Stimulated activated CD4-positive, alpha-beta T cell treated with anti-CD3 and anti-CD28 coated beads, Interleukin-4, amount 100 ng/mL, for 48 hours (primary cell): ENCODE data around the gene MAP3K7.

Experiments
- DNase-seq, 2 donors: peaks; one replicate each; pipeline ENCODE4 v3.0.0-alpha.2; 2020; ENCODE audit warnings: low read depth in 2 of 2

MAP3K7 gene

GRCh38 chr6:90586836-90587638 is at the start of gene MAP3K7:
TSS of gene MAP3K7 (minus strand) at chr6:90587072. CDS start at chr6:90586883, 189 bp downstream.
- peak; percentile 90 to 92 for DNase-seq

DNA sequence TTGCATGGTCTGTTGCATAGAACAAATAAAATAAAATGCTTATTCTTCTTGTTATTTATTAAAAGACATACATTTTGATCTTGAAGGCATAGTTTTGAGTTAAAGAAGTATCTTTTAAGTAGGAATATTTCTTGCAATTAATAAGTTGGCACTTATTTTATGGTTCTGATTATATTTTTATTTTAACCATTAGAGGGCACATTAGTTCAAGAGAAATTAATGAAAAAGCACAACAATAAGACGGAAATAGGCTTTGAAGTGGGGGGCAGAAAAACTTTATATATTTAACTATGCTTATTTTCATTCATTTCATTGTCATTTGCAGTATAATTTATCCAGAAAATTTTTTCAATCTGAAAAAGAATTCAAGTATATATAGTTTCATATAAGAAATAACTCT is 44.2 kb upstream of the MAP3K7 start:
- no peak for DNase-seq

- no peak for DNase-seq
Measured at GRCh38 chr6:90621581-90621980, 34.7 kb upstream of the MAP3K7 start.

DNA sequence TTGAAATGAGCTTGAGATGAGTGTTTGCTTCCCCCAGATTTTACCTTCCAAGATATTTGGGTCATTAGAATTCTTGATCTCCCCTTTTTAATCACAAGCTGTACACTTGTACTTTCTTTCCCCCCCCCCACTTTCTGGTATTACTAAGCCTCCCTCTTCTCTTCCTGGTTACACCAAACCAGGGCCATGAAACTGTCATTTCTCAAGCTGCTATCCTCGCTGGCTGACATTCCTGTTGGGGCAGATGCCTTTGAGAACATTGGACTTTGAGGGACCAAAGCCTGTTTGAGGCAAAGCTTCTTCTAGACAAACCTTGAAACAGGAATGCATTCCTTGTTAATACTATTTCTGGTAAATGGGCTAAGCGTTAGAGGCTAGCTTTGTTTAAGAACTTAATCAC is 32.3 kb upstream of the MAP3K7 start:
- no peak for DNase-seq

GRCh38 chr6:90612313-90612680 is 25.4 kb upstream of the MAP3K7 start:
- no peak for DNase-seq

DNA sequence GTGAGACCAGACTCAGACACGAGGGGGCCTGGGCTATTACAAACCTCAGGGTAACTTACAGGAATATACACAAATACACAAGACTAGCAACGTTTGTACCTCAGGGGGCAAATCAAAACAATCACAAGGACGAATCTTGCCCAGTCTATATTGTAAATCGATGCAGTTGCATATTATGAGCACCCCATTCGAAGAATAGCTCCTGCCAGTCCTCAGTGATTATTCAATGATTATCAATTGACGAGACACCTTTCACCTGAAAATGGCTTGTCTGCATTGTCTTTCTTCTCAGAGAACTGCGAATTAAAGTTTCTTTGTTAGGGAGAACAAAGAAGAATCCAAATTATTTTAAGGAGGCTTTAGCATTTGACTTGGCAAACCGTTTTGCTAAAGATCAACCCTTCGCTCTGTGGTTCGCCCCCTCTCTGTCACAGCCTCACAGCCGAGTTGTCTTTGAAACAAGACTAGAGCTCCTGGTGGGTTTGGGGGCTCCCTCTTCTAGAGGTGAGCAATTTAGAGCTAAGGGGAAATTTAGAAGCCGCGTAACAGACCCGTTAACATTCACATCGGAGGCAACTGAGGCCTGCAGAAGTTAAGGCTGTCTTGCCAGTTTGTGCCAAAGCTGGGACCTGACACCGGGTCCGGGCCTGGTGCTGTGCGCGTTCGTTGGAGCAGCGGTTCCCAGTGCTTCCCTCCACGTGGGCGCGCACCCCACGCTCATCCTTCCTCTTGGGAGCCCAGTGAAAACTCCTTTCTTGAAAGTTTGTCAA is 24.9 kb upstream of the MAP3K7 start:
- DNase-seq: no peak

- peak; percentile 11 to 23 for DNase-seq
Measured at GRCh38 chr6:90610751-90611542, 24.1 kb upstream of the MAP3K7 start.

DNA sequence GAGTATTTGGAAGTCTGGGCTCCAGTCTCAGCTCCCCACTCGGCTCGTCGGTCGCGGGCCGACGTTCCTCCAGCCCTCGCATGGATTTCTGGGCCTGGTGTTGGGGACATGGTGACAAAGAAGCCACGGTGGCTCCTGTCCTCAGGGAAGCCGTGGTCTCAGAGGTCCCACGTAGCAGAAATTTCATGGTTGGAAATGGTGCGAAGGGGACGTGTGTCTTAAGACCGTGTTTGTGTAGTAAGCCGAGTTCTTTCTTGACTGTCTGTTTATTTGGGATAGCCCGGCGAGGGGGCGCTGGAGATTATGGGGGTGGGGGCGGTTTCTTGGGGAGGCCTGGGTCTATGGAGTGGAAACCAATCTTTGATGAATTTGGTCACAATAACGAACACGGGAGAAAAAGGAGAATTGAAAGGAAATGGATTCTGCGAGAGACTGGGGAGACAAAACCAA is 23.5 kb upstream of the MAP3K7 start:
- DNase-seq: no peak

DNA sequence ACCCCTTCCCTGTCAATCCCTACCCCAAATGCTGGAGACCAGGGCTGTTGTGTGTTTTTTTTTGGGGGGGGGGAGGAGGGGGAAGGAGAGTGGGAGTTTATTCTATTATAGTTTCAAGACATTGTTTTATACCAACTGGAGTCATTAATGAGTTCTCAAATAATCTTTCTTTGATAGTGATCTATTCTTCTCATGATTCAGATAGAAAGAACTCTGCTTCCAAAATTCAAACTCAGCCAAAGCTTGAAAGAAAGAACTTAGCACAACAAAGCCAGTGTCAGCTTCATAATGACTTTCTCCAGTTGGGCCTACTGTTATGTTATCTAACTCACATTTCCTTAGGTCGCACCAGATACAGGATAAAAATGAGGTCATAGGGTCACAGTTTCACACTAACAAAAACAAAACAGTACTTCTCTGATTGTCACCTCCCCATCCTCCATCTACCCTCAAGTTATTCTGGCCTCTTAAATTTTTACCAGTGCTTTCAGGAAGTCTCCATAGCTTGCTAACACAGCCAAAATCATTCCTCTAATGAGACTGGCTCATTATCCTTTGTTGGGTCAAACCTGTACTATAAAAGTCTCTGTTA is 19.0 kb upstream of the MAP3K7 start:
- no peak for DNase-seq

GRCh38 chr6:90604546-90604945 is 17.7 kb upstream of the MAP3K7 start:
- DNase-seq: no peak

GRCh38 chr6:90599151-90599550 is 12.3 kb upstream of the MAP3K7 start:
- no peak for DNase-seq

- DNase-seq: no peak
Measured at GRCh38 chr6:90598192-90598951, 11.5 kb upstream of the MAP3K7 start.

- DNase-seq: no peak
Measured at GRCh38 chr6:90596967-90597539, 10.2 kb upstream of the MAP3K7 start.

GRCh38 chr6:90595854-90596253 is 9.0 kb upstream of the MAP3K7 start:
- no peak for DNase-seq

- peak; percentile 16 to 30 for DNase-seq
Measured at GRCh38 chr6:90586546-90586835, 381 bp downstream of the MAP3K7 start.

GRCh38 chr6:90584636-90585255 is 2.1 kb downstream of the MAP3K7 start:
- no peak for DNase-seq

DNA sequence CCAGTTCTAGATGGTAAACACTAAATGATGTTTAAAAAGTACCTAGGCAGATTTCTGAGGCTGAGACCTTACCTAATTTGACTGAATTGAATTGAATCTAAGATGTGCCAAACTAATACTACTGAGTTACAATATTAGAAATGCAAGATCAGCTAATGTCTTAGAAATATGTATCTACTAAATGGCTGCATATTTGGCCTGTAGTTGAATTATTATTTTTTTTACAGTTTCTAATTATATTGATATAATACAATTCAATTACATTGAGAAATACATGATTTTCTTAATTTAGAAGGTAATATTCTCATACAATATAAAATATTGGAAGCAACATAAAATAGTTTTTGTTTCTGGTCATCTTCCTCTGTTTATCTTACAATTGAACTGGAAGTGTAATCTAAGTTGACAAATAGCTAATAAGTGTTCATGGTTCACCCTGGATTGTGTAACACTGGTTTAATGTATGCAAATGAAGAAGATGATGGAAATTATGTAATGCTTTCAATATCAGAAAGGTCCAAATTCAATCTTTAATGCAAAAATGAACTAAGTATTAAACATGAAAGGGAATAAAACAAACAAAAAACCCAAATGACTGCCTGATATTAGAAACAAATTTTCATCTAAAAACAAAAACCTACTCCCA is 2.9 kb downstream of the MAP3K7 start:
- DNase-seq: no peak

DNA sequence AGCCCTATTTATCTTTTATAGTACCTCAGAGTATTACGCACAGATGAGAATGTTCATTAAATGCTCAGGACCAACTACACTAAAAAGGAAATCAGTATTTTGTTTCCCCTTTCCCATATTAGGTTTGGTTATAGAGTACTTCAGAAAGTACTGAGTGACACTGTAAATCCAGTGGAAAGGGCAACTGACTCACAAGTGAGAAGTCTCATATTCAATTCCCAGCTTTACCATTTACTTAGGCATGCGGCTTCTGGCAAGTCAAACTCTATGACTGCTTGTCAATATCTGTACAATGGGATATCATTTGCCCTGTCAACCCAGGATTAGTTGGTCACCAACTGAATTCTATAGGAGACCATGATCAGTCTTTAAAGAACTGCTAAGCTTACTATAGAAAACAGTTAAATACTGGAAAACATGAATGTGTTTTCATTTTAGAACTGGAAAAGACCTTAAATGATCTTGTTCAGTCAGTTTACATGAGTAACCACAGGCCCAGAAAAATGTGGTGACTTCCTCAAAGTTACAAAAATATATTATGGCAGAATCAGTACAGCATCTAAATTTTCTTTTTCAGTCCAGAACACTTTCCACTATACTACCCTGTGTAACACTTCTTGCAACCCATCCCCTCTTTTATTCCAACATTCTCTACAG is 3.6 kb downstream of the MAP3K7 start:
- DNase-seq: no peak

DNA sequence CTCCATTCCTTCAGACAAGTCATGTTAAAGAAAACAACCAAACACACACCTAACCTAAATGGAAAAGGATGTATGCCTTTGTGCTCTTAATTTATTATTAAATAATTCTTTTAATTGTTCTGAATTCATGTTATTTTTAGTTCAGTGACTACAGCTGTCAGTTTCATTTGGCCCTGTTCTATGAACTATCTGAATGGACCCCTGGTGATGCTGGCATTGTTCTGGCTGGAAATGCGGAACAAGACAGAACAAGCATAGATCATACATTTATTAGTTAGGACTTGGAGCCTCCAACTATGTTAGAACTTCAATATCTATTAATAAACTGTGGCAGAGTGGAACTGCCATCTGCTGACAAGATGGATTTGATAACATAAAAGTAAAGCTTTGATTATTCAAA is 5.7 kb downstream of the MAP3K7 start:
- no peak for DNase-seq
